HG03108 (cell line): ENCODE data around the gene HES1.
A peak's percentile ranks its signal among the peaks of the same experiment; 100 is the strongest.
"Not testable (repeated sequence)": the region's sequence is repeated elsewhere in the genome, so short reads cannot be mapped to it uniquely, and the experiment has no call there.

Experiments used
- ATAC-seq: cut with Tn5 transposase; IDR thresholded peaks from one replicate; pipeline ENCODE4 v1.9.1; 2021; ENCODE audit warnings: moderate library complexity; ENCODE audit not compliant: unreplicated experiment

HES1 gene

DNA sequence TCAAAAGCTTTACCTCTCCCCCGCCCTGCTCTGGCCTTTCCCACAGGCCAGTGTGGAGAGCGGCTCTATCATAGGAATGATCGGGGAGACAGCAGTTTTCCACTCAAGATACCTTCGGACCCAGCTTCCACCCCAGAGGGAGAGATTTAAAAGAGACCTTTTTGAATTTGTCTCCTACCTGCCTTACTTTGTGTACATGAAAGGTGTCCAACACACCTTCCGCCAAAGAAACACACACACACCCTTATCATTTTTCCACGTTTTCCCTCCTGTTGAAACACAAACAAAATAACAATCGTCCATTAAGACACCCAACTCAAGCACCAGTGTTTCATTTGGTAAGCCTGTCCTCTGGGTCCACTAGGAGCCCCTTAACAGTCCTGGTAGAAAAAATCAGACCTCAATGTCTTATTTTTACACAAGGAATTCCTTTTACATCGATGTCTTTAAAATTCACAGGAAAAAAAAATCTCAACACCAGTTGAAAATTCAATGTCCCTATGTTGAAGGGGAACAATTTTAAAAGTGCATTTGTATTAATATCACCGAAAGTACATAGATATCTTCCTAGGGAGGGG lies 4.0 kb downstream of the HES1 start:
- ATAC-seq, result no peak

GRCh38 chr3:194140520-194141414 lies 4.8 kb downstream of the HES1 start:
- no peak for ATAC-seq

- peak; percentile 36 for ATAC-seq
These were observed 5.6 kb downstream of the HES1 start for GRCh38 chr3:194141415-194142155.

- ATAC-seq, result no peak
These were observed 6.4 kb downstream of the HES1 start for GRCh38 chr3:194142156-194142910.

- no peak for ATAC-seq
These were observed 9.8 kb downstream of the HES1 start for GRCh38 chr3:194145702-194146101.

DNA sequence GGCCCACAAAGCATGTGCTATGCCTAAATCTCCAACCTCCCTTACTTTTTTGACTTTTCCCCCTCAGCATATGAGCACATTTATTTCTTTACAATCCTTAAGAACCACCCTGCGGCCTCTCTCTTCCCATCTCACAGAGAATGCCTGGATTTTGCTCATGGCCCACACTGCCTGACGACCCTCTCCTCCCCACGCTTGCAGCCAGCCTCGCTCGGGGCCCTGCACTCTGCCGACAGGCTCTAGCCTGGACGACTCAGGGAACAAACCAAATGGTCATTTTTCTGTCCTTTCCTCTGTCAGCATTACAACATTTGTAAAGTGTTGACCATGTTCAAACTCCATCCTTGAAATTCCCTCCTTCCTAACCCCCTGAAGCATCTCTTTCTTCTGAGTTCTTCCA lies 11.7 kb downstream of the HES1 start:
- no peak for ATAC-seq

DNA sequence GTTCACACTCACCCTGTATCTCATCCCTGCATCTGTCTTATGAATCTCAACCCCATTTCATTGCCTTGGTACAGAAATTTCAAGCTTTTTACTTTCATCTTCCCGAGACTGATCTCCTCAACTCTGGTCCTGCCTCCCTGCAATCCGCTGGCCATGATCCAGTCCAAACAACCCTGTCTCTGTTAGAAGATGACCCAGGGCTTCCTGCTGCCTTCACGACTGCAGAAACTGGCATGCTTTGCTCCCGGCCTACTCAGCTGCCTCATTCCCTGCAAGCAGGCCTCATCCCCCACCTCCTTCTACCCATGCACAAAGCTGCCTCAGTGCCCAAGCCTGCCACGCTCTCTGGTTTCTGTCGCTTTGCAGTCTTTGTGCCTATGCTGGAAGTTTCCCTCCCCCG lies 12.4 kb downstream of the HES1 start:
- no peak for ATAC-seq

GRCh38 chr3:194150252-194150934 lies 14.4 kb downstream of the HES1 start:
- no peak for ATAC-seq

GRCh38 chr3:194150935-194151302 lies 15.0 kb downstream of the HES1 start:
- ATAC-seq, result not testable (repeated sequence)

GRCh38 chr3:194154346-194154745 lies 18.4 kb downstream of the HES1 start:
- ATAC-seq, result no peak

DNA sequence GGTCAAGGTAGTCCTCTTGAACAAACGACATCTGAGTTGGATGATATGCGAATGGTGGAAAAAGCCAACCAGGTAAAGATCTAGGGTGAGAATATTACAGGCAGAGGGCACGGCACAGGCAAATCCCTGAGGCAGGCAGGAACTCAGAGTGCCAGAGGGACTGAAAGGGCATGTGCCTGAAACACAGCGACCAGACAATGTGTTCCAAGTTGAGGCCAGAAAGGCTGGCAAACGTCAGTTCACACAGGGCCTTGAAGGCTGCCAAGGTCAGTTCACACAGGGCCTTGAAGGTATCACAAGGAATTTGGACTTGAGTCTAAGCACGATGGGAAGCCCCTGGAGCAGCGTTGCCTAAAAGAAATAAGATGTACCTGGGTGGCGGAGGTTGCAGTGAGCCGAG lies 20.1 kb downstream of the HES1 start:
- no peak for ATAC-seq

DNA sequence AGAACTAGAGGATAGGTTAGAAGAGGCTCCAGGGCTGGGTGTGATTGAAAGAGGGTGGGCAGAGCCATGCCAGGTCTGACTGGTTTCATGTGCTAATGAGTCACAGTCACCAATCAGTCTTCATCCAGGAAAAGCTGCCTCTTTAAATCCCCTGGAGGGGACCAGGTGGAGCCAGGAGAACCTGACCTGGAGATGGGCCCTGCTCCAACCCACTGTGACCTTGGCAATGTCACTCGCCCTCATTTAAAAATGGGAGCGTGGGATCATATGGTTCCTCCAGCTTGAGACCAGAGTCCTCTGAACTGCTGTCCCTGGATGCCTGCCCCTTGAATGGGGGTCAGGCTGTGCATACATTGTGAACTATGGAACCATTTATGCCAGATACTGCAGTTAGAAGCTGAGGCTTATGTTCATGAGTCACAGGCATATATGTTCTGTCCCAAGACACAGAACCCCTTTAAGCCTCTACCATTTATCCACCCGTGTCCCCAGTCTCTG lies 23.0 kb downstream of the HES1 start:
- no peak for ATAC-seq

DNA sequence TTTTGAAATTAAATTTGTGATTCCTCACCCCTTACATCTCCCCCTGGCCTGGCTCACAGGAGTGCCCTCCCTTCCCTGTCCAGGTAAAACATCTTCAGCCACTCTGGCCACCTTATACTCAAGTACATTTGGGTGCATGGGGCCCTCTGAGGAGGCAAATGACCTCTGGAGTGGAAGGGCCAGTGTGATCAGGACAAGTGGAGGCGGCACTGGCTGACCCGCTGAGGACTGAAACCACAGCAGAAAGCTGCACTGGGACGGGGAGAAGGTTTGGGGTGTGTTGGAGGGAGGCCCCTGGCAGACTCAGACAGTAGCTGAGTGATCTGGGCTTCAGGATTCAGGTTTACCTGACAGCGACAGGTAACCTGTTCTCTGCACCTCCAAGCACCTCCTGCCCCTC lies 24.2 kb downstream of the HES1 start:
- no peak for ATAC-seq

DNA sequence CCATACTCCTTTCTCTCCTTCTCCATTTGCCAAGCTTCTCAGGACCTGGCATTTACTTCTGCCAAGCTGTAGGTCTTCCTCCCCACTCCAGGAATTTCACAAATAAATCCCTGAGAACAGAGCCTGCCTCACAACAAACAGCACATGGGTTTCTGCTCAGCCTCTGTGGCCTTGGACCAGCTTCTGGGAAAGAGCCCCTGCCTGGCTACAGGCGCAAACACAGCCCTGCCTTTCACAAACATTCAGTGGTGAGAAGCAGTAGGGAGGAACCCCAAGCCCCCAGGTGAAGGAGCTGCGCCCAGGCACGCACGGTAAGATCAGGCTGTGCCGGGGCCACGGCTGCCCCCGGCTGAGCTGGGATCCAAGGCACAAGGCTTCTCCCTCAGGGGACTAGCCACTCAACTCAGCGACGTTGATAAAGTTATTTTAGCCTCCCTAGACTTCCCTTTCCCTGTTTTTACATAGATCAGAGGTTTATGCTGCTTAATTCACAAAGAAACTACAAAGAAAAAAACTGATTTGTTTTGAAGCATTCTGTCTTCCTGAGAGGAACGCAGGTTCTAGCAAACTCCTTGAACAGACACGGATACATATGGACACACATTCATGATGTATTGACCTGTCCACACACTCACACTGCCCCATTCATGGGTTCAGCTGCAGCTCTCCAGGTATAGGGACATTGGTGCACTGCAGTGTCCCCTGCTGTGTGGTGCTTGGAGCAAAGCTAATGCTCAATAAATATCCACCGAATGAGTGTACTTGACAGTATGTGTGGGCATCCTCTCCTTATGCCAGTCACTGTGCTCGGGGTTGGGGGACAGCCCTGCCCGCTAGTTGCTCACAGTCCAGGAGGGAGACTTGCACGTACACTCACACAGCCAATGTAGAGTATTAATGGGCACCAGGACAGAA lies 25.4 kb downstream of the HES1 start:
- no peak for ATAC-seq

GRCh38 chr3:194162070-194162678 lies 26.2 kb downstream of the HES1 start:
- no peak for ATAC-seq

DNA sequence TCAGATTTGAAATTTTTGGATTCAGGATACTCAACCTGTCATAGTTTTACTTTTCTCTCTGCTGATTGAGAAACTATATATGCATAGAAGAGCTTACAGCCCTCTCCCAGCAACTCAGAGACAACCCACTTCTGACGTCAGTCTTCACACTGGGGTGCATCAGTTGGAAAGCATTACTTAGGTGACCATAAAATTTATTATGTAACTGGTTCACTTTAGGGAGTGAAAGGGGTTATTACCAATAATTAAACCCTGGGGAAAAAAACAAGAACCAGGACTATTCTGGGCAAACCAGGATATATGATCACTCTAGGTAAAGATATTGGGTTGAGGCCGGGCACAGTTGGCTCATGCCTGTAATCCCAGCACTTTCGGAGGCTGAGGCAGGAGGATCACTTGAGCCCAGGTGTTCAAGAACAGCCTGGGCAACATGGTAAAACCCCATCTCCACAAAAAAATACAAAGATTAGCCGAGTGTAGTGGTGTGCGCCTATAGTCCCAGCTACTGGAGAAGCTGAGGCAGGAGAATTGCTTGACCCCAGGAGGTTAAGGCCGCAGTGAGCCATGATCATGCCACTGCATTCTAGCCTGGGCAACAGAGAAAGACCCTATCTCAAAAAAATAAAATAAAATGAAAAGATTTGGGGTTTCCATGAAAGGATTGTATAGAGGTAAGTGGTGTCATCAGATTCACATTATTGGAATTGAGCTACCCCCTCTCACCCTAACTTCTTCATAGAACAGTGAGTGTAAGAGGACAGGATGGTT lies 27.1 kb downstream of the HES1 start:
- no peak for ATAC-seq

DNA sequence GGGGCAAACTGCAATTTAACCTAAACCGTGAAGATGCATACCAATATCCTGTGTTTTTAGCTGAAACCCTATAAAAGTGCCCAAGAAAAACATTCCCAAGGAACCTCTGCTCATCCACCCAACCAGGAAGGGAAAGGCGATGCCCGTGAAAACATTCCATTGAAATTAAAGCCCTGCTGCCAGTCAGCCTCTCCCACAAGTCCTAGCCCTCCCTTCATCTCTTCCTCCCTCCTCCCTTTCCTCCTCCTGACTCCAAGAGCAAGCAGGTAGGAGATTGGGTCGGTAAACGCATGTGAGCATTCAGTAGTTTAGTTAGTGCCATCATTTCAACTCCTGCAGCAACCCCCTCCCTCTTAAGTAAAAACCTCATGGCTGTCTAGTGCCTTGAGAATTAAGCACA lies 27.7 kb downstream of the HES1 start:
- no peak for ATAC-seq

DNA sequence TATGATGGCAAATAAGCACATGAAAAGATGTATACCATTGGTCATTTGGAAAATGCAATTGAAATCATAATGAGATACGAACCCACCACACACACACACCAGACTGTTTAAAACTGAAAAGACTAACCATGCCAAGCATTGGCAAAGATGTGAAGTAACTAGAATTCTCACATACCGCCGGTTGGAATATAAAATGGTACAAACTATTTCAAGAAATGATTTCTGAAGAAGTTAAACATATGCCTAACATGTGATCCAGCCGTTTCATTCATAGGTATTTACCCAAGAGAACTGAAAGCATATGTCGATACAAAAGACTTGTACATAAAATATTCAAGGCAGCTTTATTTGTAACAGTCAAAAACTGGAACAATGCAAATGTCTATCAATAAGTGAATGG lies 28.9 kb downstream of the HES1 start:
- no peak for ATAC-seq
